WTC11 (cell line): ENCODE results near the gene FRK. TPM values are rescaled to one million over a fixed set of nuclear protein-coding genes. Genes with fewer than 3 reads are reported as not detected.
A peak's percentile ranks its signal among the peaks of the same experiment; 100 is the strongest.
"Not testable (repeated sequence)": the region's sequence is repeated elsewhere in the genome, so short reads cannot be mapped to it uniquely, and the experiment has no call there.

Experiments
- ATAC-seq: fragments of 200-7000 bp; cut with Tn5 transposase; 2 replicates; pipeline ENCODE4 v1.10.0; 2021; ENCODE audit warnings: mild to moderate bottlenecking, moderate library complexity
- CTCF ChIA-PET: fragments of 300-600 bp; sonication (Branson Sonifier 250); formaldehyde crosslinking; loops from one replicate; lab custom pipeline; 2021; ENCODE audit warnings: antibody characterized with exemption; lab: Charles Lee
- POLR2A ChIA-PET: fragments of 350-600 bp; sonication (Branson Sonifier 250); formaldehyde crosslinking; loops from one replicate; lab custom pipeline; 2021; ENCODE audit warnings: antibody characterized with exemption; lab: Charles Lee
- DNase-seq: peaks from one replicate; pipeline ENCODE4 v3.0.0; 2021; ENCODE audit warnings: low spot score
- H3K27ac Mint-ChIP-seq: 2 replicates; pipeline ENCODE4 v1.8.0; 2021; ENCODE audit warnings: mixed read lengths
- H3K27me3 Mint-ChIP-seq: 2 replicates; pipeline ENCODE4 v1.8.0; 2021; ENCODE audit warnings: low read depth, mild to moderate bottlenecking, moderate library complexity, mixed read lengths
- H3K36me3 Mint-ChIP-seq: 2 replicates; pipeline ENCODE4 v1.8.0; 2021; ENCODE audit warnings: mixed read lengths
- H3K4me1 Mint-ChIP-seq: 2 replicates; pipeline ENCODE4 v1.8.0; 2022; ENCODE audit warnings: mixed read lengths
- H3K4me3 Mint-ChIP-seq: 2 replicates; pipeline ENCODE4 v1.8.0; 2021; ENCODE audit warnings: mild to moderate bottlenecking, moderate library complexity, mixed read lengths
- H3K9me3 Mint-ChIP-seq: 2 replicates; pipeline ENCODE4 v1.8.0; 2021; ENCODE audit warnings: mixed read lengths
- ATF2 ChIP-seq: sonication (generic); formaldehyde crosslinking; IDR thresholded peaks from 2 replicates; pipeline ENCODE4 v1.8.1; 2022; ENCODE audit warnings: low read depth, missing genetic modification reagents, borderline replicate concordance
- CTCF ChIP-seq: fragments of 200-600 bp; IDR thresholded peaks from 2 replicates; pipeline ENCODE4 v1.8.0; 2022; ENCODE audit warnings: antibody characterized with exemption
- E2F5 ChIP-seq: sonication (generic); formaldehyde crosslinking; IDR thresholded peaks from 2 replicates; pipeline ENCODE4 v1.8.1; 2022; ENCODE audit warnings: mild to moderate bottlenecking, moderate library complexity, missing genetic modification reagents
- FOXJ3 ChIP-seq: sonication (generic); formaldehyde crosslinking; IDR thresholded peaks from 2 replicates; pipeline ENCODE4 v1.9.0; 2021; ENCODE audit warnings: missing genetic modification reagents, mild to moderate bottlenecking, borderline replicate concordance
- FOXK1 ChIP-seq: sonication (generic); formaldehyde crosslinking; IDR thresholded peaks from 2 replicates; pipeline ENCODE4 v1.8.0; 2022; ENCODE audit warnings: mild to moderate bottlenecking, moderate library complexity, missing genetic modification reagents
- GABPB1 ChIP-seq: sonication (generic); formaldehyde crosslinking; IDR thresholded peaks from 2 replicates; pipeline ENCODE4 v1.8.1; 2023; ENCODE audit warnings: mild to moderate bottlenecking, missing genetic modification reagents
- GTF2I ChIP-seq: fragments of 250-450 bp; sonication (Bioruptor Pico); conservative IDR thresholded peaks from 2 replicates; pipeline ENCODE4 v1.4.0; 2021; ENCODE audit warnings: mild to moderate bottlenecking
- SOX15 ChIP-seq: fragments of 250-450 bp; sonication (Bioruptor Pico); IDR thresholded peaks from 2 replicates; pipeline ENCODE4 v1.9.0; 2021; ENCODE audit warnings: mild to moderate bottlenecking
- TEAD4 ChIP-seq: sonication (generic); formaldehyde crosslinking; IDR thresholded peaks from 2 replicates; pipeline ENCODE4 v1.8.0; 2022; ENCODE audit warnings: mild to moderate bottlenecking, missing genetic modification reagents
- ZNF138 ChIP-seq: sonication (generic); formaldehyde crosslinking; conservative IDR thresholded peaks from 2 replicates; pipeline ENCODE4 v1.8.1; 2022; ENCODE audit warnings: mild to moderate bottlenecking, moderate library complexity, missing genetic modification reagents
- ZNF232 ChIP-seq: sonication (generic); formaldehyde crosslinking; IDR thresholded peaks from 2 replicates; pipeline ENCODE4 v1.8.0; 2022; ENCODE audit warnings: mild to moderate bottlenecking, missing genetic modification reagents
- ZNF425 ChIP-seq: fragments of 250-450 bp; sonication (Bioruptor Pico); conservative IDR thresholded peaks from 2 replicates; pipeline ENCODE4 v1.9.0; 2021; ENCODE audit warnings: mild to moderate bottlenecking
- ZNF532 ChIP-seq: fragments of 250-450 bp; sonication (Bioruptor Pico); IDR thresholded peaks from 2 replicates; pipeline ENCODE4 v1.9.0; 2021; ENCODE audit warnings: mild to moderate bottlenecking, borderline replicate concordance
- ZNF671 ChIP-seq: fragments of 250-450 bp; sonication (Bioruptor Pico); IDR thresholded peaks from 2 replicates; pipeline ENCODE4 v1.8.0; 2021; ENCODE audit warnings: mild to moderate bottlenecking
- total RNA-seq: library from RNA; stranded (reverse); gene quantifications from 3 replicates; pipeline ENCODE4 v1.2.3, GENCODE V29; 2021

FRK gene
- total RNA-seq, 1 experiment from 2014 or later, result 0.13 TPM

GRCh38 chr6:116099036-116099435 is 38.3 kb upstream of the FRK start (continued):
- TF ChIP-seq FOXK1 (CRISPR knock-in tag) (no peak), GABPB1 (CRISPR knock-in tag) (no peak), TEAD4 (CRISPR knock-in tag) (no peak), ZNF425 (no peak), ZNF532 (no peak), FOXJ3 (CRISPR knock-in tag) (no peak)
- TF ChIP-seq, all 79 proteins: peak for 0

- DNase-seq (no peak), ATAC-seq (no peak)
- no peak overlapping the region for H3K27ac Mint-ChIP-seq
- no peak for TF ChIP-seq ZNF671 (CRISPR knock-in tag)
- TF ChIP-seq GTF2I (CRISPR knock-in tag), result no peak
- TF ChIP-seq CTCF, result 0 out of 2 replicates have a peak, but pooled peaks have one; percentile 12
- peaks cover 40% of the 10 kb centered on the region for H3K4me1 Mint-ChIP-seq
- ChIA-PET POLR2A (no interaction called here), CTCF (interaction anchor here (0.5 to 1.8 kb wide), 15 partner anchors 9 to 1222 kb away, joined by 3 to 8 read pairs (median 4); no protein-coding TSS in a partner anchor)
- peaks cover 19% of the 10 kb centered on the region for H3K36me3 Mint-ChIP-seq
- peaks cover 9% of the 10 kb centered on the region for H3K27me3 Mint-ChIP-seq
- no peak overlapping the region for H3K4me3 Mint-ChIP-seq
- H3K9me3 Mint-ChIP-seq, result peaks cover 34% of the 10 kb centered on the region
Observed at GRCh38 chr6:116096979-116097816, 36.5 kb upstream of the FRK start.

GRCh38 chr6:116096048-116096759 is 35.5 kb upstream of the FRK start:
- DNase-seq, H3K27me3 Mint-ChIP-seq, H3K4me3 Mint-ChIP-seq, POLR2A ChIA-PET, ATAC-seq, H3K27ac Mint-ChIP-seq: not testable (repeated sequence)
- CTCF ChIA-PET, result interaction anchor here (1.2 to 1.8 kb wide), 8 partner anchors 10 to 126 kb away, joined by 3 to 8 read pairs (median 6); no protein-coding TSS in a partner anchor
- H3K36me3 Mint-ChIP-seq, result peaks cover 21% of the 10 kb centered on the region
- peaks cover 31% of the 10 kb centered on the region for H3K4me1 Mint-ChIP-seq
- peaks cover 37% of the 10 kb centered on the region for H3K9me3 Mint-ChIP-seq

GRCh38 chr6:116094041-116094440 is 33.4 kb upstream of the FRK start:
- ATAC-seq (no peak), DNase-seq (no peak)
- peaks cover 56% of the 10 kb centered on the region for H3K9me3 Mint-ChIP-seq
- no peak overlapping the region for H3K4me3 Mint-ChIP-seq
- H3K4me1 Mint-ChIP-seq, result peaks cover 17% of the 10 kb centered on the region
- H3K36me3 Mint-ChIP-seq, result peaks cover 29% of the 10 kb centered on the region
- H3K27ac Mint-ChIP-seq, result no peak overlapping the region
- CTCF ChIA-PET, result no interaction called here
- no peaks in the 10 kb centered on the region; the same call in 1 of the 2 replicates for H3K27me3 Mint-ChIP-seq
- POLR2A ChIA-PET, result no interaction called here
- TF ChIP-seq ZNF232 (CRISPR knock-in tag) (no peak), E2F5 (no peak), ATF2 (no peak), FOXK1 (CRISPR knock-in tag) (no peak), SOX15 (CRISPR knock-in tag) (no peak), ZNF138 (no peak)
